Ishikawa (cell line): ENCODE data around the gene ZNF592.

Experiments
- CEBPB ChIP-seq: IDR thresholded peaks from 2 replicates; pipeline ENCODE4 v1.6.1; 2012
- EP300 ChIP-seq: IDR thresholded peaks from 2 replicates; pipeline ENCODE4 v1.6.1; 2012; ENCODE audit warnings: borderline replicate concordance
- FOXM1 ChIP-seq: IDR thresholded peaks from 2 replicates; pipeline ENCODE4 v1.6.1; 2012; ENCODE audit warnings: low read depth, borderline replicate concordance
- NFIC ChIP-seq: IDR thresholded peaks from 2 replicates; pipeline ENCODE4 v1.6.1; 2012
- RAD21 ChIP-seq: IDR thresholded peaks from 2 replicates; pipeline ENCODE4 v1.6.1; 2012; ENCODE audit warnings: low read depth
- REST ChIP-seq: IDR thresholded peaks from 2 replicates; pipeline ENCODE4 v1.6.1; 2012; ENCODE audit warnings: low read depth, mild to moderate bottlenecking
- TAF1 ChIP-seq: IDR thresholded peaks from 2 replicates; pipeline ENCODE4 v1.6.1; 2012; ENCODE audit warnings: low read depth, mild to moderate bottlenecking
- TEAD4 ChIP-seq: IDR thresholded peaks from 2 replicates; pipeline ENCODE4 v1.6.1; 2012
- USF1 ChIP-seq: IDR thresholded peaks from 2 replicates; pipeline ENCODE4 v1.6.1; 2012
- YY1 ChIP-seq: IDR thresholded peaks from 2 replicates; pipeline ENCODE4 v1.6.1; 2012; ENCODE audit warnings: low read depth

GRCh38 chr15:84832448-84833040, 84.2 kb downstream of the ZNF592 start:
- TF ChIP-seq RAD21 (no peak), REST (no peak), TAF1 (no peak), USF1 (no peak), NFIC (no peak), EP300 (no peak), YY1 (no peak), FOXM1 (no peak), CEBPB (no peak), TEAD4 (no peak)
